ENCODE measurements around the gene CDK10.

The CDK10 gene

DNA sequence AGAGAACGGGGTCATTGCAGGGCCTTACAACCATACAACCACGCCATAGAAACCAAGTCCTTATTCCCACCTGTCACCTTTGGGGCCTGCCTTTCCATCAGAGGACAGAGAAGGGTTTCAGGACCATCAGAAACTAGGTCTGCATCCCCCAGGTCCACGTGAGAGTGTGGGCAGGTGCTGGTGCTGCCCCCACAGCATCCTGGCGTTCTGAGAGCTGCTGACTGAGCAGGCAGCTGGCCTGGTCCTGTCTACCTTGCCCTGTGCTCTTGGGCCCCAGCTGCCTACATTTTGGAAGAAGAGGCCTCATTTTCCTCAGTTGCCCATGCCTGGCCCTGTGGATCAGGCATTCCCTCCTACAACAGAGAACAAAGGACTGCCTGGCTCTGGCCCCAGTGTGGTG is 56.5 kb downstream of the CDK10 start:
- Mint-ChIP-seq H3K4me1 (no peaks in the 10 kb centered on the region), H3K27ac (peak overlapping the region; percentile 91), H3K9me3 (no peaks in the 10 kb centered on the region), H3K27me3 (ENCODE audit: low read depth, poor library complexity) (no peaks in the 10 kb centered on the region), H3K4me3 (no peak overlapping the region), H3K36me3 (ENCODE audit: low read depth) (peaks cover 39% of the 10 kb centered on the region)
- no peak for TF ChIP-seq CTCF (IDR thresholded peaks at IDR 0.05)
- no peak for DNase-seq

- no peak for DNase-seq
- H3K9me3 Mint-ChIP-seq = no peaks in the 10 kb centered on the region
- peak overlapping the region; percentile 51 for H3K27ac Mint-ChIP-seq
- H3K36me3 Mint-ChIP-seq (ENCODE audit: low read depth) = peaks cover 43% of the 10 kb centered on the region
- no peak overlapping the region for H3K4me3 Mint-ChIP-seq
- no peaks in the 10 kb centered on the region for H3K4me1 Mint-ChIP-seq
- TF ChIP-seq CTCF (IDR thresholded peaks at IDR 0.05) = no peak
- H3K27me3 Mint-ChIP-seq (ENCODE audit: low read depth, poor library complexity) = no peaks in the 10 kb centered on the region
Observed at GRCh38 chr16:89744813-89745212, 58.3 kb downstream of the CDK10 start.
